Bronchial epithelial cell (primary cell): ENCODE data around the gene GRK2. TPM values are rescaled to one million over a fixed set of nuclear protein-coding genes. Genes with fewer than 3 reads are reported as not detected.

Experiments used
- DNase-seq: peaks from one replicate; pipeline ENCODE4 v3.0.0-alpha.2; 2010; ENCODE audit warnings: low read depth
- FAIRE-seq: peaks from 2 replicates; lab custom pipeline; 2011; peaks lifted over from hg19 to GRCh38; lab: Jason Lieb, UNC
- H3K27me3 ChIP-seq: 2 replicates; pipeline ENCODE4 v1.5.1; 2011; ENCODE audit warnings: low read length; ENCODE audit not compliant: control insufficient read depth, insufficient read depth
- H3K36me3 ChIP-seq: 2 replicates; pipeline ENCODE4 v1.5.1; 2011; ENCODE audit warnings: low read length; ENCODE audit not compliant: control insufficient read depth, insufficient read depth
- H3K4me3 ChIP-seq: 2 replicates; pipeline ENCODE4 v1.5.1; 2011; ENCODE audit warnings: mild to moderate bottlenecking, low read depth, low read length, control low read depth
- CTCF ChIP-seq: IDR thresholded peaks from 2 replicates; pipeline ENCODE4 v1.5.1; 2011; ENCODE audit warnings: mild to moderate bottlenecking, moderate library complexity, low read length, control low read depth, inconsistent platforms; ENCODE audit not compliant: insufficient read depth, severe bottlenecking
- total RNA-seq: library from RNA; depleted of rRNA; stranded (reverse); fragments of >200 nt; gene quantifications from 2 replicates; pipeline ENCODE4 v1.2.1, GENCODE V29; 2014

Gene GRK2
- total RNA-seq, 1 donor from 2014 or later: 55.0 TPM

GRCh38 chr11:67262731-67263675, 3.3 kb upstream of the GRK2 start:
- FAIRE-seq (peak; percentile 91), DNase-seq (peak; percentile 85)
- no peaks in the 10 kb centered on the region for H3K27me3 ChIP-seq
- TF ChIP-seq CTCF: peak; percentile 85
- peaks cover 2% of the 10 kb centered on the region for H3K36me3 ChIP-seq
- H3K4me3 ChIP-seq: no peak overlapping the region

- no peak for FAIRE-seq
- no peak for TF ChIP-seq CTCF
- Histone ChIP-seq H3K36me3 (peaks cover 11% of the 10 kb centered on the region), H3K27me3 (no peaks in the 10 kb centered on the region), H3K4me3 (no peak overlapping the region)
- DNase-seq: no peak
Measured at GRCh38 chr11:67264260-67264659, 2.0 kb upstream of the GRK2 start.

- peak; percentile 82 for DNase-seq
- FAIRE-seq: no peak
- no peak overlapping the region for H3K4me3 ChIP-seq
- no peak for TF ChIP-seq CTCF
- peaks cover 13% of the 10 kb centered on the region for H3K36me3 ChIP-seq
- no peaks in the 10 kb centered on the region for H3K27me3 ChIP-seq
Measured at GRCh38 chr11:67264877-67265632, 1.2 kb upstream of the GRK2 start.

GRCh38 chr11:67265633-67266448, 432 bp upstream of the GRK2 start:
- DNase-seq (no peak), FAIRE-seq (no peak)
- peak overlapping the region; percentile 11 for H3K4me3 ChIP-seq
- peaks cover 15% of the 10 kb centered on the region for H3K36me3 ChIP-seq
- no peaks in the 10 kb centered on the region for H3K27me3 ChIP-seq
- TF ChIP-seq CTCF: peak; percentile 84

- H3K27me3 ChIP-seq: no peaks in the 10 kb centered on the region
- TF ChIP-seq CTCF: no peak
- no peak for FAIRE-seq
- DNase-seq: no peak
- peaks cover 21% of the 10 kb centered on the region for H3K36me3 ChIP-seq
- H3K4me3 ChIP-seq: peak overlapping the region; percentile 76
Measured at GRCh38 chr11:67267188-67268080, 1.2 kb downstream of the GRK2 start.
